ENCODE measurements around the gene MAN2A1.

DNA sequence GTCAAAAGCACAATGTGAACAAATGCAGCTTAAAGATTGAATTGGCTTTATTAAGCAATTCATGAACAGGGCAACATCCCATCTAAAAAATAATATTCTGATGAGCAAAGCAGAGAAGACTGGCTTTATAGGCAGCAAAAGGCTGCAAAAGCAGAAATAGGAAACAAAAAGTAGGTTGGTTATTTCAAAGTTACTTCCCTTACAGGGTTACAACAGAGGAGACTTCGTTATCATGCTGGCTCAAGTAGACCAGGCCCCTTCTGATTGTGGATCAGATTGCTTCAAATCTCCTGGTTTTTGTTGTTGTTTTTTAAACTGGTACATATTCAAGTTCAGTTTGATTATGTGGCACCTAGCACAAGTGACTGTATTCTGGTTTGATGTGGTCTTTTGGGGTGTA lies 73.1 kb downstream of the MAN2A1 start:
- TF ChIP-seq CTCF (IDR thresholded peaks at IDR 0.05; ENCODE audit: low read length) (no peak), EZH2 (IDR thresholded peaks at IDR 0.05; ENCODE audit: borderline replicate concordance, low read length) (no peak)
